Tracheal epithelial cell (primary cell): Measurements from ENCODE around the gene POP4. TPM values are rescaled to one million over a fixed set of nuclear protein-coding genes. Genes with fewer than 3 reads are reported as not detected.

Experiments used
- total RNA-seq: library from RNA; depleted of rRNA; stranded (reverse); fragments of >200 nt; gene quantifications from 2 replicates; pipeline ENCODE4 v1.2.1, GENCODE V29; 2014

The POP4 gene
- total RNA-seq: 78.9 and 83.6 TPM in 2 replicates

GRCh38 chr19:29605653-29606419 lies at the start of gene POP4:
TSS of gene POP4 (plus strand) at chr19:29606283. CDS start at chr19:29606319, 36 bp downstream.

DNA sequence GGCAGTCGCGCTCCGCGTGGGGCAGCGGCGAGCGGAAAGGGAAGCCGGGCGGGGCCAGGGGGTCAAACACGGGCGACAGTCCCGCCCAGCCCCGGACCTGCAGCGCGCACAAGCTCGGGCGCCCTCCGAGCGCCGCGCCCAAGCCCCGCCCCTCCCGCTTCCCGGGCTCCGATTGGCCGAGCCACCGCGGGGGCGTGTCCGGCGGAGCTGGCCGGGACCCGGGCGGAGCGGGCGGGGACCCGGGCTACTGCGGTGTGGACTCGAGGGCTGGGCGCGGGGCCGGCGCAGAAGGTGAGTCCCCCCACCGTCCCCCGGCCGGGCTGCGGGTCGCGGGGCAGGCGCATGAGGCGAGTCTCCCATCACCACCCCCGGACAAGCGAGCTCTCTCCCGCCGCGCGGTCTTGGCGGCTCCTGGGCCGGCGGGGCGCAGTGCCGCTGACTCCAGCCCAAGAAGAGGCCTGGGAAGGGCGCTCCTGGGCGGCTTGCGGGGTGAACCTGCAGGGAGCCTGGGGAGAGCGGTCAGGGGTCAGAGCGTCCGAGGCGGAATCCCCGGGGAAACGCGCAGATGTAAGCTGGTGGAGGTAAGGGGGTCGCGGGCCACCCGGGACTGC lies 59.2 kb downstream of the POP4 start, which contains the start of gene PLEKHF1:
Gene PLEKHF1, plus strand, starts transcription at position 247 of the 611 bp plus-strand sequence. CDS start 8,379 bp downstream, outside the sequence.

Other genes starting within 250 kb of the POP4 start
- gene VSTM2B, start 80.3 kb upstream of the POP4 start, total RNA-seq: not detected in 2 replicates
- 28.6 and 42.4 TPM in 2 replicates for gene PLEKHF1, start 59.2 kb downstream of the POP4 start, total RNA-seq
- gene C19orf12, start 109.0 kb downstream of the POP4 start, total RNA-seq: 18.5 and 21.0 TPM in 2 replicates
- gene CCNE1, start 205.7 kb downstream of the POP4 start, total RNA-seq: 4.5 and 16.9 TPM in 2 replicates